ENCODE results near the gene PHLPP1. TPM values are rescaled to one million over a fixed set of nuclear protein-coding genes. Genes with fewer than 3 reads are reported as not detected.
A peak's percentile ranks its signal among the peaks of the same experiment; 100 is the strongest.

PHLPP1 gene
- polyA plus RNA-seq, 6 donors from 2014 or later = 0.16 to 1.6 (median 0.59) TPM

DNA sequence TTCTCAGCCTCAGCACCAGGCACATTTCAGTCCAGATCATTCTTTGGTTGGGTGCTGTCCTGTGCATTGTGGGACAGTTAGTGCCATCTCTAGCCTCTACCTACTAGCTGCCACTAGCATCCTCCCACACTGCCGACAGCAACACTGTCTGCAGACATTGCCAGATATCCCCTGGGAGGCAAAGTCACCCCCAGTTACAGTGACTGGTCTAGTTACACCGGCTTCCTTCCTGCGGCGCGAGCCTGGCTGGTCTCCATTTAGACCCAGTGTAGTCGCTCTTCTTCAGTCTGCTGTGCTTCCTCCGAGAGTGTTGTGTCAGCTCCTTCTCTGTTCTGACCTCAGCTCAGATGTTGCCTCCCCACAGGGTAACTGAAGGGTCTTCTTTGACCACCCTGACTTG is 283.1 kb downstream of the PHLPP1 start:
- Mint-ChIP-seq H3K4me1 (peaks cover 11 to 18% (median 14%) of the 10 kb centered on the region in 3 donors), H3K27me3 (peaks cover 0 to 6% (median 0%) of the 10 kb centered on the region in 3 donors), H3K27ac (peak overlapping the region in 4 of 6 donors; percentile 1 to 91 (median 13)), H3K4me3 (peak overlapping the region in 1 of 8 donors; percentile 17), H3K9me3 (no peaks in the 10 kb centered on the region), H3K36me3 (no peaks in the 10 kb centered on the region)
- ATAC-seq (ENCODE audit: low read depth in 2 of 2) (peak; percentile 56 to 59), DNase-seq (peak; percentile 9)

DNA sequence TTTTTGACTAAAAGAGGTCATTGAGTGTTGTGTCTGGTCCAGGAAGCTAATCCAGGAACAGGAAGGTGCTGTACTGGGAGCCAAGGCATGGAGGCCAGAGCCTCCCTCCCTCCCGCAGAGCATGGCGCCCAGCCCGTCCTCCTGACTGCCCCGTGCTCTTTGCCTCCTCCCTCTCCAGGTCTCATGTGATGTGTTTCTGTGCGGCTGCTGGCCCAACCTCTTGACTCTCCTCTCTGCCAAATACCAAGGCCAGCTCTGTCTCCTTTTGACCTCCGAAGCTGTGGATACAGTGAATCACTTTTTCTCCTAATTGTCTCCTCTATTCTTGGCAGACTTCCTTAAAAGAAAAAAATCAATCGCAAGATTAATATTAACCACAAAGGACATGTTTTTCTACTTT is 284.1 kb downstream of the PHLPP1 start:
- ATAC-seq (ENCODE audit: low read depth in 2 of 2) (no peak), DNase-seq (no peak)
- no peaks in the 10 kb centered on the region for H3K27me3 Mint-ChIP-seq
- H3K4me3 Mint-ChIP-seq = no peak overlapping the region
- H3K27ac Mint-ChIP-seq = peak overlapping the region in 2 of 6 donors; percentile 5 to 87
- H3K36me3 Mint-ChIP-seq = no peaks in the 10 kb centered on the region
- H3K9me3 Mint-ChIP-seq = no peaks in the 10 kb centered on the region
- peaks cover 11 to 18% (median 14%) of the 10 kb centered on the region in 3 donors for H3K4me1 Mint-ChIP-seq

DNA sequence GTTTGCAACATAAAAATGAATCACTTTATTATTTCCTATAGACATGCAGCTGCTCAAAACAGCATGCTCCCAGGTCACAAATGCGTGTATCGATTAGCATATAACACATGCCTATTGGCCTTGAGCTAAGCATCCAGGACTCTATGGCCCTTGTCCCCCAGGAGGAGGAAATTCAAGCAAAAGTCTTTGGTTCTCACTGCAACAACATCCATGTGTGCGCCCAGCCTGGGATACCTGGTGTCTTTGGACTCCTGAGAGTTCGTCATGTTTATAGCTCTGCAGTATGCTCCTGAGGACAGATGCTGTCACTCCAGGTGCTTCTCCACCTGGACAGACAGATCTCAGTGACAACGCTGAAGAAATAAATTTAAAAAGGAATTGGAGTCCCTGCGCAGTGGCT is 284.6 kb downstream of the PHLPP1 start:
- H3K9me3 Mint-ChIP-seq = no peaks in the 10 kb centered on the region
- H3K4me1 Mint-ChIP-seq = peaks cover 11 to 18% (median 14%) of the 10 kb centered on the region in 3 donors
- no peak for ATAC-seq (ENCODE audit: low read depth in 2 of 2)
- H3K36me3 Mint-ChIP-seq = no peaks in the 10 kb centered on the region
- no peak overlapping the region for H3K27ac Mint-ChIP-seq
- H3K4me3 Mint-ChIP-seq = no peak overlapping the region
- no peaks in the 10 kb centered on the region for H3K27me3 Mint-ChIP-seq
- no peak for DNase-seq

DNA sequence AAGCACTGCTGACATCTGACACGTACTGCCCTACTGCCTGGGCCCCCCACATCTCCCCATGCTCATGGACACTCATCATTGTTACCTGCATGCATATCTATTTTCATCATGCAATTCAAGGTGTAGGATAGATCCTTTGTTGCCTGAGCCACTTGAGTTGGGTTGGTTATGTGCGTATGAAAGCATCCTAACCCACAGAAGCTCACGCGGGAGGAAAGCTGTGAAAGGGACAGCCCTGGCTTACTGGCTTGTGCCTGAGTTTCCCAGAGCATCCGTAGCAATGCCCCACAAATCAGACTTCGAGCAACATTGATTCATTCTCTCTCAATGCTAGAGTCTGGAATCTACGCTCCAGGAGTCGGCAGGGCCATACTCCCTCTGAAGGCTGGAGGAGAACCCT is 285.5 kb downstream of the PHLPP1 start:
- peak overlapping the region in 1 of 6 donors; percentile 26 for H3K27ac Mint-ChIP-seq
- H3K9me3 Mint-ChIP-seq = no peaks in the 10 kb centered on the region
- H3K27me3 Mint-ChIP-seq = no peaks in the 10 kb centered on the region
- ATAC-seq (ENCODE audit: low read depth in 2 of 2) (no peak), DNase-seq (no peak)
- no peak overlapping the region for H3K4me3 Mint-ChIP-seq
- peaks cover 11 to 18% (median 14%) of the 10 kb centered on the region in 3 donors for H3K4me1 Mint-ChIP-seq
- no peaks in the 10 kb centered on the region for H3K36me3 Mint-ChIP-seq

DNA sequence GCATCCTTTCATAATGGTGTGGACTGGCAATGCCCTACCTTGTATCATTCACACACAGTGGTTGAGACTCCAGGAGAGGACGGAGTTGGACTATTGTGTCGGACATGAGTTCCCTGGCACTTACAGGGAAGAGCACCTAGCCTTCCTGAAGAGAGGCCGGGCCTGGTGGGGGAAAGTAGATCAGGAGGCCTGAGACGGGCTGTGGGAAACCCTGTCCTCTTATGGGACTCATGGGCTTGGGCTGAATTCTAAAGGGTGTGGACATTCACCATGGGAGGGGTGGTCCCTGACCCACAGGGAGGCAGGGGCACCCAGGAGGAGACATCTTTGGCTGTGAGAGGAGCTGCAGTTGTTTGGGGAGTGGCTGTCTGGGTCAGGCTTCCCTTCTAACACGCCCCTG is 286.5 kb downstream of the PHLPP1 start:
- Mint-ChIP-seq H3K27ac (no peak overlapping the region), H3K4me3 (no peak overlapping the region), H3K27me3 (no peaks in the 10 kb centered on the region), H3K9me3 (no peaks in the 10 kb centered on the region), H3K4me1 (peaks cover 11 to 18% (median 14%) of the 10 kb centered on the region in 3 donors), H3K36me3 (no peaks in the 10 kb centered on the region)
- ATAC-seq (ENCODE audit: low read depth in 2 of 2) = no peak
- no peak for DNase-seq

DNA sequence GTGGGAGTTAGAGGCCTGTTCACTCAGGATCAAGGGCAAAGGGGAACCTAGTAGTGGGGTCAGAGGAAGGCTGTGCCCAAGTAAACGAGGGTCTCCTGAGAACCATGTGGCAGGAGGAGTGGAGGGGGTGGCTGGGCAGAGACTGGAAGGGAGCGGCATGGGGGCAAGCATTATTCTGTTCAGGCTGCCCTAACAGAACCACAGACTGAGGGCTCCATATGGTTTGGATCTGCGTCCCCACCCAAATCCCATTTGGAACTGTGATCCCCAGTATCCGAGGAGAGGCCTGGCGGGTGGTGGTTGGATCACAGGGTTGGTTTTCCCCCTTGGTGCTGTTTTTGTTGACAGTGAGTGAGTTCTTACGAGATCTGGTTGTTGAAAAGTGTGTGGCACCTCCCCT is 287.0 kb downstream of the PHLPP1 start:
- ATAC-seq (ENCODE audit: low read depth in 2 of 2) (no peak), DNase-seq (no peak)
- no peak overlapping the region for H3K4me3 Mint-ChIP-seq
- peaks cover 11 to 18% (median 14%) of the 10 kb centered on the region in 3 donors for H3K4me1 Mint-ChIP-seq
- no peaks in the 10 kb centered on the region for H3K36me3 Mint-ChIP-seq
- H3K9me3 Mint-ChIP-seq = no peaks in the 10 kb centered on the region
- no peaks in the 10 kb centered on the region for H3K27me3 Mint-ChIP-seq
- H3K27ac Mint-ChIP-seq = no peak overlapping the region

DNA sequence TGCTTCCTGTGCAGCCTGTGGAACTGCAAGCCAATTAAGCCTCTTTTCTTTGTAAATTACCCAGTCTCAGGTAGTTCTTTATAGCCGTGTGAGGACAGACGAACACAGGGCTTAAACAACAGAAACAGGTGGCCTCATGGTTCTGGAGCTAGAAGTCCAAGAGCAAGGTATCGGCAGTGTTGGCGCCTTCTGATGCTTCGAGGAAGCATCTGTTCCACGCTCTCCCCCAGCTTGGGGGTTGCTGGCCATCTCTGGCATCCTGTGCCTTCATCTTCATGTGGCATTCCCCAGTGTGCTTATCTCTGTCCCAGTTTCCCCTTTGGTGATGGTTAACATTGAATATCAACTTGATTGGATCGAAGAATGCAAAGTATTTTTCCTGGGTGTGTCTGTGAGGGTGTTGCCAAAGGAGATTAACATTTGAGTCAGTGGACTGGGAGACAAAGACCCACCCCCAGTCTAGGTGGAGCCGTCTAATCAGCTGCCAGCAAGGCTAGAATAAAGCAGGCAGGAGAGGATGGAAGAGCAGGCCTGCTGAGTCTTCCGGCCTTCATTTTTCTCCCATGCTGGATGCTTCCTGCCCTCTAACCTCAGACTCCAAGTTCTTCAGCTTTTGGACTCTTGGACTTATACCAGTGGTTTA is 287.6 kb downstream of the PHLPP1 start:
- no peaks in the 10 kb centered on the region for H3K9me3 Mint-ChIP-seq
- H3K4me1 Mint-ChIP-seq = peaks cover 11 to 17% (median 14%) of the 10 kb centered on the region in 3 donors
- H3K36me3 Mint-ChIP-seq = no peaks in the 10 kb centered on the region
- H3K4me3 Mint-ChIP-seq = no peak overlapping the region
- no peaks in the 10 kb centered on the region for H3K27me3 Mint-ChIP-seq
- ATAC-seq (ENCODE audit: low read depth in 2 of 2) (no peak), DNase-seq (no peak)
- H3K27ac Mint-ChIP-seq = peak overlapping the region in 1 of 6 donors; percentile 57

DNA sequence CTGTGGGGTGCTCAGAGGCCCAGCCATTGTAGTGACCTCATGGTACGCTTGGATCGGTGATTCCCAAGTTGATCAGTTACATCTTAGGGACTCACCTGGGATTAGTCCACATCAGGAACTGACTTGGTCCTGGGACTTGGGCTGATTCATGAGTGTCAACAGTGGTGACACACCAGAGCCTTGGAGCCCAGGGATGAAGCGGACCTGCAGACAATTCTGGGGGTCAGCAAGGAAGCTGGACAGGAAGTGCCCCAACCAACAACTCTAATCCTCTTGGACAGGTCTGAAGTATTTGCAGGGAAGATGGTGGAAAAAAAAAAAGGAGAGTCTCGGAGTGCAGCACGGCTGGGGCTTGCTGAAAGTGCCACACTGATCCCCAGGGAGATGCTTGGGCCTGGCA is 288.6 kb downstream of the PHLPP1 start:
- Mint-ChIP-seq H3K4me1 (peaks cover 2 to 8% (median 4%) of the 10 kb centered on the region in 3 donors), H3K27ac (peak overlapping the region in 1 of 6 donors; percentile 28), H3K27me3 (no peaks in the 10 kb centered on the region), H3K9me3 (no peaks in the 10 kb centered on the region), H3K36me3 (no peaks in the 10 kb centered on the region), H3K4me3 (no peak overlapping the region)
- ATAC-seq (ENCODE audit: low read depth in 2 of 2) (no peak), DNase-seq (no peak)

DNA sequence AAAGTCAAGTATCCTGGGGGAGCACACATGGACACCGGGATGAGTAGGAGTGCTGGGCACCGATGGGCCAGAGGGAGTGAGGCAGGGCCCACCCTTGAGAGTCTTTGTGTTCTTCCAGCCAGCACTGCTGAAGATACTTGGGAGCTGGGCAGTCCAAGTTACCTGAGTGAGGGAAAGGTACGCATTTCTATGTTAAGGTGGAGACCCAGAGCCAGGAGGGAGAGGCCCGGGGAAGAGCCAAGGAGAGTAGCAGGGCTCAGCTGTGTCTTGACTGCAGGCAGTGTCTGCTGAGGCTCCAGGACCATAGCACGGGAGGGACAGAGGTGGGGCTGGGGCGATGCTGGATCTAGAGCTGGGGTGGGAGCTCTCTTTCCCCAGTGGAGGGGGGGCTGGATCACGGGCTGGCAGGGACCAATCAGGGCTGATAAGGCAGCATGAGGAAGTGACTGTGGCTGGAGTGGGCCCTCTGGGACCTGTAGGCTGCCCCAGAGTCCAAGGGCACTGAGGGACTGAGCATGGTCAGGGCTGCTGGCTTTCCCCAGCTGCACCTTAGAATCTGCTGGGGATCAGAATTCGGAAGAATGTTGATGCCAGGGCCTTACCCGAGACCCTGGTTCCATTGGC is 289.2 kb downstream of the PHLPP1 start:
- Mint-ChIP-seq H3K4me1 (peaks cover 0 to under 1% (median under 1%) of the 10 kb centered on the region in 3 donors), H3K9me3 (no peaks in the 10 kb centered on the region), H3K36me3 (no peaks in the 10 kb centered on the region), H3K27me3 (no peaks in the 10 kb centered on the region), H3K4me3 (no peak overlapping the region), H3K27ac (no peak overlapping the region)
- ATAC-seq (ENCODE audit: low read depth in 2 of 2) (no peak), DNase-seq (no peak)

DNA sequence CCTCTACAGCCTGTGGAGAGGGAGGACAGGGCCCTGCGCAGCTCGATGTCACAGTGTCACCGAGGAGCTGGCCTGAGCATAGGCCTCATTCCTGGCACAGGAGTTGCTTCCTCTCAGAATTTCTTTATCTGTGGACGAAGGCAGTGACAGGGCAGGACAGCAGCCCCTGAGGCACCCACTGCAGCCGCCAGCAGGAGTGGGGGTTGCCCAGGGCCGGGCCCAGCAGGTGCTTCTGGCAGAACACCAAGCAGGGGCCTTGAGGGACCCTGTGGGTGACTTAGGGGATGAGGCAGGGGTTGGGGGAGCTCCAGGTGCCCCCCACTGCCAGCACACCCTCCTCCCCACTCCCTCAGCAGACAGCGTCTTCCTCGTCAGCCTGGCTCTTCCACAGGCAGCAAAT is 290.0 kb downstream of the PHLPP1 start:
- Mint-ChIP-seq H3K9me3 (no peaks in the 10 kb centered on the region), H3K4me1 (no peaks in the 10 kb centered on the region), H3K27ac (peak overlapping the region in 1 of 6 donors; percentile 84), H3K4me3 (no peak overlapping the region), H3K36me3 (no peaks in the 10 kb centered on the region), H3K27me3 (no peaks in the 10 kb centered on the region)
- no peak for ATAC-seq (ENCODE audit: low read depth in 2 of 2)
- no peak for DNase-seq

DNA sequence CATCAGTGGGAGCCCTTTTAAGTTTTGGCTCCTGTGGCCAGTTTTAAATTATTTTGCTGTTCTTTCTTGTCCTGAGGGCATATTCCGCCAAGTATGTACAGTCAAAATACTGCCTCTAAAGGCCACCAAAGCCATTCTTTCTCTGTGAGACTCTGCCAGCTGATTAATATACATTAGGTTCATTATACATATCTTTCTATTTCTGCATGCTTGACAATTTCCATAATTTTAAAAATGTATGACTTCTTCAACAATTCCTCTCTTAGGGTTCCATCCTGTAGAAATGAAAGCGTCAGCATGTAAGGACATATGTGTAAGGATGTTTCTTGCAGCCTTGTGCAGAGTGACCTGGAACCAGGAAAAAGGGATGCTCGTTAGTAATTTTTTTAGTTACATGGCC is 291.9 kb downstream of the PHLPP1 start:
- Mint-ChIP-seq H3K36me3 (no peaks in the 10 kb centered on the region), H3K4me3 (no peak overlapping the region), H3K27me3 (no peaks in the 10 kb centered on the region), H3K9me3 (peaks cover 0 to 3% (median 0%) of the 10 kb centered on the region in 7 donors), H3K27ac (peak overlapping the region in 1 of 6 donors; percentile 24), H3K4me1 (no peaks in the 10 kb centered on the region)
- ATAC-seq (ENCODE audit: low read depth in 2 of 2) = no peak
- DNase-seq = no peak

DNA sequence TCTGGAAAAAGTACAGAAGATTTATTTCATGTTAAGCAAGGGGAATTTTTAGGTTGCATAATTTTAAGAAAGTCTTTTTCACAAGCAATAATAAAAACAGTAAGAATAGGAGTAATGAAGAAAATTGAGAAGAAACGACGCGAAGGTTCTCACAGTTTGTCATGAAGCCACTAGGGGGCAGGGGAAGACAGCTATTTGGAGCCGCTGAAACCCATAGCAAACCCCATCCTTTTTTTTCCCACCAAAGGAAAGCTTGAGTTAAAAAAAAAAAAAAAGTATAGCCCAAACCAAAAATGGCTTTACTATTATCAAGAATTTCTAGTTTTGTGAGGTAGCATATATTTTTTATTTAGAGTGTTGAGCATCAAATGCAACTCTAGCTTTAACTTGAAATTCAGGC is 300.9 kb downstream of the PHLPP1 start:
- Mint-ChIP-seq H3K4me1 (peaks cover 0 to 3% (median 0%) of the 10 kb centered on the region in 3 donors), H3K4me3 (no peak overlapping the region), H3K36me3 (peaks cover 0 to 10% of the 10 kb centered on the region in 2 donors), H3K9me3 (peaks cover 5 to 13% (median 11%) of the 10 kb centered on the region in 7 donors), H3K27ac (no peak overlapping the region), H3K27me3 (peaks cover 0 to 3% (median 0%) of the 10 kb centered on the region in 3 donors)
- DNase-seq (peak; percentile 37), ATAC-seq (ENCODE audit: low read depth in 2 of 2) (peak; percentile 43 to 68)

DNA sequence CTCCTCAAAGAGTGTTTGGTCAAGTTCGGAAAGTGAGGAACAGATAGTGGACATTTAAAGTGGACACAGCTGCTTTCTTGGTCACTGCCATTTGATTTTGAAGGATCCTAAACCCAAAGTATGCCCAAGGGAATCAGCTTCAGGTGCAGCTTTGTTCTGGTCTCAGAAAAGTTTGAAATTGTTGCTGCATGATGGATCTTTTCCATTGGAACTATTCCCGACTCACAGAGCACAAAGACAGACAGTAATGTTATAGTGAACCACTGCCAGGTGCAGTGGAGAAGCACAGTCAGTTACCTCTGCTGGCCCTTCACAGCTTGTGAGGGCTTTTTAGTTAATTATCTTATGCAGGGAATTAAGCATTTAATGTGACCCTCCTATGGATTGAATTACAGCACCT is 301.7 kb downstream of the PHLPP1 start:
- no peak for DNase-seq
- Mint-ChIP-seq H3K27ac (no peak overlapping the region), H3K4me1 (peaks cover 0 to 3% (median 0%) of the 10 kb centered on the region in 3 donors), H3K4me3 (no peak overlapping the region), H3K36me3 (peaks cover 0 to 10% of the 10 kb centered on the region in 2 donors), H3K9me3 (peaks cover 5 to 13% (median 11%) of the 10 kb centered on the region in 7 donors), H3K27me3 (peaks cover 0 to 3% (median 0%) of the 10 kb centered on the region in 3 donors)
- ATAC-seq (ENCODE audit: low read depth in 2 of 2) = no peak

DNA sequence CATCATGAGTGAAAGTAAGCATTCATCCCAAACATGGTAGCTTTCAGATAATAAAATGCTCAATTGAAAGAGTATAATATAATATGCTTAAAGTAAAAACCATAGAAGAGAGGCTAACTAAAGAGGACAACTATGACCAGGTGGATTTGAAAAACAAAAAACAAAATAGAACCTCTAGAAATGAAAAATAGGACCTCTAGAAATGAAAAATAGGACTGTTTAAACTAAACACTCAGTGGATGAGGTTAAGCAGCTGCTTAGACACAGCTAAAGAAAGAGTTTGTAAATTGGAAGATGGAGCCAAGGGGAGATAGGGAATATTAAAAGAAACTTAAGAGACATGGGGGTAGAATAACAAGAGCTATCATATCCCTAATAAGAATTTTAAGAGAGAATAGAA is 302.6 kb downstream of the PHLPP1 start:
- Mint-ChIP-seq H3K4me1 (peaks cover 0 to 3% (median 0%) of the 10 kb centered on the region in 3 donors), H3K27me3 (peaks cover 0 to 3% (median 0%) of the 10 kb centered on the region in 3 donors), H3K36me3 (peaks cover 0 to 10% of the 10 kb centered on the region in 2 donors), H3K9me3 (peaks cover 5 to 13% (median 11%) of the 10 kb centered on the region in 7 donors), H3K27ac (peak overlapping the region in 1 of 6 donors; percentile 46), H3K4me3 (no peak overlapping the region)
- ATAC-seq (ENCODE audit: low read depth in 2 of 2) (no peak), DNase-seq (no peak)

All from naive B cell (primary cell).